Hepatocyte (in vitro differentiated cells): Measurements from ENCODE around the gene ATF4.

Source experiments
- CTCF ChIP-seq: fragments of 200-600 bp; sonication (generic); IDR thresholded peaks from 2 replicates; pipeline ENCODE4 v1.5.1; 2016; ENCODE audit warnings: antibody characterized with exemption, mild to moderate bottlenecking; ENCODE audit not compliant: poor library complexity
- EZH2 ChIP-seq: fragments of 200-600 bp; sonication (generic); IDR thresholded peaks from 2 replicates; pipeline ENCODE4 v1.6.1; 2016; ENCODE audit warnings: antibody characterized with exemption, mild to moderate bottlenecking, borderline replicate concordance

- TF ChIP-seq CTCF (no peak), EZH2 (no peak)
These were observed 7.8 kb downstream of the ATF4 start for GRCh38 chr22:39528080-39528661.
